ENCODE results near the gene NACC2.

Gene NACC2

DNA sequence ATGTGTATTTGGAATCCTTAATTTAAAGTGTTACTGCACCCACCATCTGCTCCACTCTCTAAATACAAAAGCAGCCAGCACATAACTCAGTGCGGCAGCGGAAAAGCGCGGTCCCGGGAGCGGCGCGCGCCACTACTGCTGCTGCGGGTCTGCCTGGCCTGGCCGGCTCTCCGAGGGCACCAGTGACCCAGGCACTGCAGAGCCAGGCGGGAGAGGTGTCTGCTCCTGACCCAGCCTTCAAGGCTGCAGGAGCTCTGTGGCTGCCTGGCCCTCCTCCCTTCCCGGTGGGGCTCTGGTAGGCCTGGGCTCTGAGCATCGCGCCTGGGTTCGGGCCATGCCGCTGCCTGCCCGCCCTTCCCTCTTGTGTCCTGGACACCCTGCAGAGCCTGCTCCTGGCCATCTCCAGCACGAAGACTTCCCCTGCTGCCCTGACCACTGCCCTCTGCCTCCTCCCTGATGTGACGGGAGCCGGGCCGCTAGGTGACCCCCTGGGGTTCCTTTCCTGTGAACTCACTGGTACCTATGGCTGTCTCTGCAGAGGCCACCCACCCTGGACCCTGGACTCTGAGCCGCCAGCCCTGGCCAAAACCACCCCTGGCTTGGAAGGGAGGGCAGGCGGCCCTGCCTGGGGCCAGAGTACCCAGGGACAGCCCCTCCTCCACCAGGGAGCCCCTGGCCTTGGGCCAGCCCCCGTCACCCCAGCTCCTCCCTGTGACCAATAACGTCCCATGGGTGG is 101.2 kb downstream of the NACC2 start:
- ChIA-PET POLR2A (no interaction called here), CTCF (interaction anchor here (0.6 to 1.4 kb wide), 4 partner anchors 11 to 371 kb away, joined by 3 to 5 read pairs (median 4); no protein-coding TSS in a partner anchor)
- peak; percentile 56 for TF ChIP-seq ZIC2 (tag by site-specific recombination; IDR thresholded peaks at IDR 0.05)
- no peak for TF ChIP-seq ZNF10 (tag by site-specific recombination; IDR thresholded peaks at IDR 0.05)
- TF ChIP-seq, protein P1, sequence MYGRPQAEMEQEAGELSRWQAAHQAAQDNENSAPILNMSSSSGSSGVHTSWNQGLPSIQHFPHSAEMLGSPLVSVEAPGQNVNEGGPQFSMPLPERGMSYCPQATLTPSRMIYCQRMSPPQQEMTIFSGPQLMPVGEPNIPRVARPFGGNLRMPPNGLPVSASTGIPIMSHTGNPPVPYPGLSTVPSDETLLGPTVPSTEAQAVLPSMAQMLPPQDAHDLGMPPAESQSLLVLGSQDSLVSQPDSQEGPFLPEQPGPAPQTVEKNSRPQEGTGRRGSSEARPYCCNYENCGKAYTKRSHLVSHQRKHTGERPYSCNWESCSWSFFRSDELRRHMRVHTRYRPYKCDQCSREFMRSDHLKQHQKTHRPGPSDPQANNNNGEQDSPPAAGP (tag by site-specific recombination; IDR thresholded peaks at IDR 0.05), result 0 out of 2 replicates have a peak, but pooled peaks have one; percentile 41
- peak; percentile 34; the same call in 1 of the 2 replicates for TF ChIP-seq GLIS2 (tag by site-specific recombination; IDR thresholded peaks at IDR 0.05)
- peak; percentile 60 for TF ChIP-seq ZNF600 (tag by site-specific recombination; IDR thresholded peaks at IDR 0.05)
- TF ChIP-seq ZNF48 (tag by site-specific recombination; IDR thresholded peaks at IDR 0.05), result no peak
- TF ChIP-seq KLF1 (tag by site-specific recombination; IDR thresholded peaks at IDR 0.05), result 0 out of 2 replicates have a peak, but pooled peaks have one; percentile 13
- no peak for TF ChIP-seq ZNF302 (tag by site-specific recombination; IDR thresholded peaks at IDR 0.05; ENCODE audit: low read depth)
- peak; percentile 43 for TF ChIP-seq GLIS1 (tag by site-specific recombination; IDR thresholded peaks at IDR 0.05)
- TF ChIP-seq, protein P2, sequence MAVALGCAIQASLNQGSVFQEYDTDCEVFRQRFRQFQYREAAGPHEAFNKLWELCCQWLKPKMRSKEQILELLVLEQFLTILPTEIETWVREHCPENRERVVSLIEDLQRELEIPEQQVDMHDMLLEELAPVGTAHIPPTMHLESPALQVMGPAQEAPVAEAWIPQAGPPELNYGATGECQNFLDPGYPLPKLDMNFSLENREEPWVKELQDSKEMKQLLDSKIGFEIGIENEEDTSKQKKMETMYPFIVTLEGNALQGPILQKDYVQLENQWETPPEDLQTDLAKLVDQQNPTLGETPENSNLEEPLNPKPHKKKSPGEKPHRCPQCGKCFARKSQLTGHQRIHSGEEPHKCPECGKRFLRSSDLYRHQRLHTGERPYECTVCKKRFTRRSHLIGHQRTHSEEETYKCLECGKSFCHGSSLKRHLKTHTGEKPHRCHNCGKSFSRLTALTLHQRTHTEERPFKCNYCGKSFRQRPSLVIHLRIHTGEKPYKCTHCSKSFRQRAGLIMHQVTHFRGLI (tag by site-specific recombination; IDR thresholded peaks at IDR 0.05), result 0 out of 2 replicates have a peak, but pooled peaks have one; percentile 39
- TF ChIP-seq ZNF341 (tag by site-specific recombination; IDR thresholded peaks at IDR 0.05; ENCODE audit: low read depth), result peak; percentile 62
- no peak for TF ChIP-seq ZNF514 (tag by site-specific recombination; IDR thresholded peaks at IDR 0.05)
- Histone ChIP-seq H3K4me1 (ENCODE audit: control insufficient read depth, insufficient read depth, low read length) (peaks cover 7% of the 10 kb centered on the region; the same call in 1 of the 2 replicates), H3K36me3 (ENCODE audit: control insufficient read depth in 2 of 2, insufficient read depth in 1 of 2, low read length in 2 of 2) (no peaks in the 10 kb centered on the region), H3K27ac (ENCODE audit: extremely low read depth, low read depth, low read length) (no peak overlapping the region), H3K4me3 (ENCODE audit: low read depth, low read length) (no peak overlapping the region), H3K9me3 (ENCODE audit: control insufficient read depth, insufficient read depth, low read depth, low read length) (no peaks in the 10 kb centered on the region)

DNA sequence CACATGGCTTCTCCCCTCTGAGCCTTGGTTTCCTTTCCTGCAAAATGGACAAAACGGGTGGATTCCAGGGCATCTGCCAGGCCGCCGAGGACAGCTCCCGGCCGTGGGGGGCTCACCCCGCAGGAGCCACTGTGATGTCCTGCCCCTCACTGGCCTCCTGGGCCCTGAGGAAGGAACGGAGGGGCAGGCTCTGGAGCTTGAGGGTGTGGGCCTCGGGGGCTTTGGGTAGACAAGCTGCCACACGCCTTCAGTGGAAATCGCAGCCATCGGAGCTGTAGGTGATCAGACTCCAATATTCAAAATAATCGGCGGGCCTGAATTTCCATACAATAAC is 101.7 kb downstream of the NACC2 start:
- CTCF ChIA-PET, result interaction anchor here (0.7 to 1.4 kb wide), 4 partner anchors 10 to 136 kb away, joined by 3 to 5 read pairs (median 4); no protein-coding TSS in a partner anchor
- Histone ChIP-seq H3K4me3 (ENCODE audit: low read depth, low read length) (no peak overlapping the region), H3K36me3 (ENCODE audit: control insufficient read depth in 2 of 2, insufficient read depth in 1 of 2, low read length in 2 of 2) (no peaks in the 10 kb centered on the region), H3K9me3 (ENCODE audit: control insufficient read depth, insufficient read depth, low read depth, low read length) (no peaks in the 10 kb centered on the region), H3K27ac (ENCODE audit: extremely low read depth, low read depth, low read length) (peak overlapping the region; percentile 11; the same call in 1 of the 2 replicates), H3K4me1 (ENCODE audit: control insufficient read depth, insufficient read depth, low read length) (peaks cover 7% of the 10 kb centered on the region; the same call in 1 of the 2 replicates)
- TF ChIP-seq HOXA7 (CRISPR knock-in tag; IDR thresholded peaks at IDR 0.05; ENCODE audit: borderline replicate concordance) (0 out of 2 replicates have a peak, but pooled peaks have one; percentile 45), MZF1 (tag by site-specific recombination; IDR thresholded peaks at IDR 0.05; ENCODE audit: borderline replicate concordance) (no peak)
- POLR2A ChIA-PET, result interaction anchor here (1.7 to 1.8 kb wide), 2 partner anchors 25 to 103 kb away, joined by 3 to 5 read pairs; no protein-coding TSS in a partner anchor

DNA sequence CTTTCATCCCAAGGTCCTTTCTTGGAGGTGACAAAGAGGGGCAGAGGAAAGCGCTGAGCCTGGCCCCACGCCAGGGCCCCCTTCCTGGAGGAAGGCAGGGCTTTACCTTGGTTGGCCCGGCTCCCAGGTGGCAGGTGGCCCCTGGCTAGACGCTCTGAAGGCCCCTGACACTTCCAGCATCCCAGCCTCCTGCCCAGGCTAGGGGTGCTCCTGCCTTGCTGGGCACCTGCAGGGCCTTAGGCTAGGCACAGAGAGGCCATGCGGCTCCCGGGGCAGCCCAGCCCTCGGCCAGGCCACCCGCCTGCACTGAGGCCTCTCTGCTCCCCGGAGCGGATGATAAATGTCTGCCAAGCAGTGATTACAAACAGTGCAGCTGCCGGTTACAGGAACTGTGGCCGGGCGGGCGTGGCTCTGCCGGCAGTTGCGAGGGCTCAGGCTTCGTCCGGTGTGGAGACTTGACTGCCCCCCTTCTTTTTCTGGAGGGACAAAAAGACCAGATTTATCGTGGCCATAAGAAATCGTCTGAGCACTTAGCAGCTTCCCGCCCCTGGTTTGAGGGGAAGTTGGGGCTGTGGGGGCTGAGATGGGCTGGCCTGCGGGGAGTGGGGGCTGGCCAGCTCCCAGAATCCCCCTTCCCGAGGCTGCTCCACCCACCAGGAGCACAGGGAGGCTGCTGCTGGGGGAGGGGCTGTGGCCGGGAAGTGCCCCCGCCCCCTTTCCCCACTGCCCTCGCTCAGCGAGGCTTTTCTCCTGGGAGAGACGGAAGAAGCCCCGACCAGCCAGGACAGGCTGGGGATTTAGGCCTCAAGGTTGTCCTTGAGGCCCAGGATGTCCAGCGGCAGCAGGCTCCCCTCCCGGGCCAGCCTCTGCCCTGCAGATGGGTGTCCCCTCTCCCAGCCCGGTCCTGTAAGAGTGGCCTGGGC is 102.3 kb downstream of the NACC2 start:
- CTCF ChIA-PET, result interaction anchor here (0.6 to 1.4 kb wide), 7 partner anchors 9 to 392 kb away, joined by 3 to 5 read pairs (median 3); no protein-coding TSS in a partner anchor
- peak overlapping the region; percentile 11; the same call in 1 of the 2 replicates for H3K27ac ChIP-seq (ENCODE audit: extremely low read depth, low read depth, low read length)
- no peak for TF ChIP-seq ZNF501 (tag by site-specific recombination; IDR thresholded peaks at IDR 0.05)
- TF ChIP-seq, protein P3, sequence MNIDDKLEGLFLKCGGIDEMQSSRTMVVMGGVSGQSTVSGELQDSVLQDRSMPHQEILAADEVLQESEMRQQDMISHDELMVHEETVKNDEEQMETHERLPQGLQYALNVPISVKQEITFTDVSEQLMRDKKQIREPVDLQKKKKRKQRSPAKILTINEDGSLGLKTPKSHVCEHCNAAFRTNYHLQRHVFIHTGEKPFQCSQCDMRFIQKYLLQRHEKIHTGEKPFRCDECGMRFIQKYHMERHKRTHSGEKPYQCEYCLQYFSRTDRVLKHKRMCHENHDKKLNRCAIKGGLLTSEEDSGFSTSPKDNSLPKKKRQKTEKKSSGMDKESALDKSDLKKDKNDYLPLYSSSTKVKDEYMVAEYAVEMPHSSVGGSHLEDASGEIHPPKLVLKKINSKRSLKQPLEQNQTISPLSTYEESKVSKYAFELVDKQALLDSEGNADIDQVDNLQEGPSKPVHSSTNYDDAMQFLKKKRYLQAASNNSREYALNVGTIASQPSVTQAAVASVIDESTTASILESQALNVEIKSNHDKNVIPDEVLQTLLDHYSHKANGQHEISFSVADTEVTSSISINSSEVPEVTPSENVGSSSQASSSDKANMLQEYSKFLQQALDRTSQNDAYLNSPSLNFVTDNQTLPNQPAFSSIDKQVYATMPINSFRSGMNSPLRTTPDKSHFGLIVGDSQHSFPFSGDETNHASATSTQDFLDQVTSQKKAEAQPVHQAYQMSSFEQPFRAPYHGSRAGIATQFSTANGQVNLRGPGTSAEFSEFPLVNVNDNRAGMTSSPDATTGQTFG (tag by site-specific recombination; IDR thresholded peaks at IDR 0.05; ENCODE audit: borderline replicate concordance), result no peak
- TF ChIP-seq SP2 (tag by site-specific recombination; IDR thresholded peaks at IDR 0.05), result peak; percentile 69
- TF ChIP-seq ZFHX2 (tag by site-specific recombination; conservative IDR thresholded peaks at IDR 0.05), result peak; percentile 79
- peak; percentile 73 for TF ChIP-seq KLF1 (tag by site-specific recombination; IDR thresholded peaks at IDR 0.05)
- TF ChIP-seq EGR2 (tag by site-specific recombination; IDR thresholded peaks at IDR 0.05; ENCODE audit: low read depth), result peak; percentile 62
- TF ChIP-seq, protein P4, sequence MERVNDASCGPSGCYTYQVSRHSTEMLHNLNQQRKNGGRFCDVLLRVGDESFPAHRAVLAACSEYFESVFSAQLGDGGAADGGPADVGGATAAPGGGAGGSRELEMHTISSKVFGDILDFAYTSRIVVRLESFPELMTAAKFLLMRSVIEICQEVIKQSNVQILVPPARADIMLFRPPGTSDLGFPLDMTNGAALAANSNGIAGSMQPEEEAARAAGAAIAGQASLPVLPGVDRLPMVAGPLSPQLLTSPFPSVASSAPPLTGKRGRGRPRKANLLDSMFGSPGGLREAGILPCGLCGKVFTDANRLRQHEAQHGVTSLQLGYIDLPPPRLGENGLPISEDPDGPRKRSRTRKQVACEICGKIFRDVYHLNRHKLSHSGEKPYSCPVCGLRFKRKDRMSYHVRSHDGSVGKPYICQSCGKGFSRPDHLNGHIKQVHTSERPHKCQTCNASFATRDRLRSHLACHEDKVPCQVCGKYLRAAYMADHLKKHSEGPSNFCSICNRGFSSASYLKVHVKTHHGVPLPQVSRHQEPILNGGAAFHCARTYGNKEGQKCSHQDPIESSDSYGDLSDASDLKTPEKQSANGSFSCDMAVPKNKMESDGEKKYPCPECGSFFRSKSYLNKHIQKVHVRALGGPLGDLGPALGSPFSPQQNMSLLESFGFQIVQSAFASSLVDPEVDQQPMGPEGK (tag by site-specific recombination; IDR thresholded peaks at IDR 0.05), result peak; percentile 70
- TF ChIP-seq ZEB2 (tag by site-specific recombination; IDR thresholded peaks at IDR 0.05), result 0 out of 2 replicates have a peak, but pooled peaks have one; percentile 42

More for the DNA sequence above, 102.3 kb downstream of the NACC2 start:
- no peaks in the 10 kb centered on the region for H3K36me3 ChIP-seq (ENCODE audit: control insufficient read depth in 2 of 2, insufficient read depth in 1 of 2, low read length in 2 of 2)
- peaks cover 7% of the 10 kb centered on the region; the same call in 1 of the 2 replicates for H3K4me1 ChIP-seq (ENCODE audit: control insufficient read depth, insufficient read depth, low read length)
- H3K4me3 ChIP-seq (ENCODE audit: low read depth, low read length), result peak overlapping the region; percentile 19
- POLR2A ChIA-PET, result interaction anchor here (1.7 to 1.8 kb wide), 2 partner anchors 25 to 103 kb away, joined by 3 to 5 read pairs; no protein-coding TSS in a partner anchor
- H3K9me3 ChIP-seq (ENCODE audit: control insufficient read depth, insufficient read depth, low read depth, low read length), result no peaks in the 10 kb centered on the region

All from HEK293 (cell line).